Psoas muscle (tissue), 8 donors: ENCODE data around the gene LTB. TPM values are rescaled to one million over a fixed set of nuclear protein-coding genes. Genes with fewer than 3 reads are reported as not detected.

Experiments used
- ATAC-seq, 4 donors: fragments of 200-7000 bp; cut with Tn5 transposase; one replicate each; pipeline ENCODE4 v1.9.1; 2020; ENCODE audit warnings: moderate library complexity in 3 of 4, mild to moderate bottlenecking in 2 of 4
- DNase-seq, 2 donors: peaks; one replicate each; pipeline ENCODE4 v3.0.0-alpha.2; 2020
- H3K27ac ChIP-seq: fragments of 200-600 bp; one replicate; pipeline ENCODE4 v1.8.0; 2022
- H3K27me3 ChIP-seq, 3 donors: fragments of 200-600 bp in 1 of 3; one replicate each; pipeline versions ENCODE4 v1.6.1 to v1.8.0; 2013 to 2022; ENCODE audit warnings: low read length in 2 of 3, mild to moderate bottlenecking in 2 of 3, moderate library complexity in 1 of 3; ENCODE audit not compliant: insufficient read depth in 3 of 3
- H3K36me3 ChIP-seq, 2 donors: fragments of 200-600 bp in 1 of 2; one replicate each; pipeline versions ENCODE4 v1.6.1 to v1.8.0; 2013 to 2022; ENCODE audit warnings: low read depth in 1 of 2, mild to moderate bottlenecking in 1 of 2, moderate library complexity in 1 of 2; ENCODE audit not compliant: insufficient read depth in 1 of 2
- H3K4me1 ChIP-seq: fragments of 200-600 bp; one replicate; pipeline ENCODE4 v1.8.0; 2022
- H3K4me3 ChIP-seq: fragments of 200-600 bp; one replicate; pipeline ENCODE4 v1.8.0; 2022; ENCODE audit warnings: mild to moderate bottlenecking
- H3K9me3 ChIP-seq: fragments of 200-600 bp; one replicate; pipeline ENCODE4 v1.8.0; 2022
- CTCF ChIP-seq: fragments of 200-600 bp; IDR thresholded peaks from one replicate; pipeline ENCODE4 v1.8.0; 2022; ENCODE audit warnings: antibody characterized with exemption
- WGBS, 3 donors: extraction: QIAGEN DNeasy Blood & Tissue Kit; methylation state at CpG; one replicate each; pipeline versions ENCODE4 v1.1.6 to v1.1.7; 2013; 5-methylcytosine and 5-hydroxymethylcytosine counted together
- intact Hi-C, 2 donors: fragments of 100-400 bp; cut with DNase I; formaldehyde crosslinking; loops; one replicate each; pipeline versions ENCODE4 v1.11.0 to v1.14.2; 2022
- polyA plus RNA-seq, 3 donors: library from polyadenylated mRNA; stranded (reverse); fragments of 200-250 nt; gene quantifications; one replicate each; pipeline ENCODE4 v1.2.3, GENCODE V29; 2013
- total RNA-seq, 4 donors: library from RNA; stranded (reverse); fragmentation: NEBNext Ultra II Directional in 2 of 4; extraction: Animal tissue kit (Norgen Biotek cat#: 25700) in 2 of 4; gene quantifications; one replicate each; pipeline versions ENCODE4 v1.2.1 to v1.2.4, GENCODE V29; 2021 to 2023
- donor health status: healthy with polysubstance abuse.
- donor health status: DM: no; HTN: no; CAD: no; lungs with moderate emphysema.
- donor health status: Bipolar disorder and iron deficiency.
- donor health status: healthy.
- donor health status: DM: yes; HTN: yes; CAD: no.
- donor health status: DM: no; HTN: no; CAD: no.
- donor health status: DM: no; HTN: no; CAD: no.
- donor health status: DM: yes; HTN: yes; CAD: no.

Gene LTB
- total and polyA plus RNA-seq, 7 donors = 0.08 to 1.0 (median 0.71) TPM

GRCh38 chr6:31580807-31581433, 1.3 kb downstream of the LTB start:
- peak; percentile 91 to 95 for DNase-seq
- Histone ChIP-seq H3K27ac (peak overlapping the region; percentile 75), H3K4me1 (no peaks in the 10 kb centered on the region), H3K9me3 (no peaks in the 10 kb centered on the region), H3K27me3 (no peaks in the 10 kb centered on the region), H3K4me3 (peak overlapping the region; percentile 89), H3K36me3 (no peaks in the 10 kb centered on the region)
- intact Hi-C loops = loop anchor here (2.0 to 5.0 kb wide), 3 partner anchors 16 to 34 kb away; partner anchors contain the start of genes ATP6V1G2 (in 2 of the 2) and NFKBIL1 (in 2 of the 2)
- WGBS, 3 donors = 0 to 1% (median 0%) methylated on average over 49 to 62 of the region's 62 CpGs
- peak; percentile 98 to 100 (median 99) for ATAC-seq
- TF ChIP-seq CTCF = peak; percentile 97

GRCh38 chr6:31580438-31580740, 1.8 kb downstream of the LTB start:
- intact Hi-C loops = loop anchor here (2.0 to 5.0 kb wide), 3 partner anchors 16 to 33 kb away; partner anchors contain the start of genes ATP6V1G2 (in 2 of the 2) and NFKBIL1 (in 2 of the 2)
- TF ChIP-seq CTCF = no peak
- Histone ChIP-seq H3K4me3 (peak overlapping the region; percentile 89), H3K36me3 (no peaks in the 10 kb centered on the region), H3K4me1 (no peaks in the 10 kb centered on the region), H3K27ac (peak overlapping the region; percentile 75), H3K9me3 (no peaks in the 10 kb centered on the region), H3K27me3 (no peaks in the 10 kb centered on the region)
- no peak for DNase-seq
- no peak for ATAC-seq
- 34 to 41% (median 37%) methylated on average over 11 of the region's 11 CpGs for WGBS, 3 donors

- intact Hi-C loops = loop anchor here (2.0 to 5.0 kb wide), 3 partner anchors 17 to 32 kb away; partner anchors contain the start of genes ATP6V1G2 (in 2 of the 2) and NFKBIL1 (in 2 of the 2)
- H3K27ac ChIP-seq = no peak overlapping the region
- no peaks in the 10 kb centered on the region for H3K4me1 ChIP-seq
- TF ChIP-seq CTCF = no peak
- no peaks in the 10 kb centered on the region for H3K9me3 ChIP-seq
- no peak for ATAC-seq
- H3K4me3 ChIP-seq = peak overlapping the region; percentile 89
- WGBS, 3 donors = 91 to 95% (median 95%) methylated on average over 8 of the region's 8 CpGs
- DNase-seq = no peak
- no peaks in the 10 kb centered on the region for H3K27me3 ChIP-seq
- H3K36me3 ChIP-seq = no peaks in the 10 kb centered on the region
Observed at GRCh38 chr6:31579546-31580437, 2.4 kb downstream of the LTB start.

GRCh38 chr6:31579119-31579505, 3.1 kb downstream of the LTB start:
- no peaks in the 10 kb centered on the region for H3K36me3 ChIP-seq
- H3K4me1 ChIP-seq = no peaks in the 10 kb centered on the region
- DNase-seq (no peak), ATAC-seq (no peak)
- 86 to 94% (median 92%) methylated on average over 3 of the region's 3 CpGs for WGBS, 3 donors
- no peak overlapping the region for H3K4me3 ChIP-seq
- no peak for TF ChIP-seq CTCF
- H3K27ac ChIP-seq = no peak overlapping the region
- intact Hi-C loops = no loop called here
- no peaks in the 10 kb centered on the region for H3K27me3 ChIP-seq
- H3K9me3 ChIP-seq = no peaks in the 10 kb centered on the region
